ENCODE data around the gene RNF225. TPM values are rescaled to one million over a fixed set of nuclear protein-coding genes. Genes with fewer than 3 reads are reported as not detected.
A peak's percentile ranks its signal among the peaks of the same experiment; 100 is the strongest.

The RNF225 gene
- total RNA-seq, 1 donor from 2014 or later = 0.98 TPM

- intact Hi-C loops (cut with DNase I) = no loop called here
- Histone ChIP-seq H3K4me1 (peaks cover 35% of the 10 kb centered on the region), H3K4me3 (no peak overlapping the region), H3K9me3 (no peaks in the 10 kb centered on the region), H3K27ac (no peak overlapping the region), H3K27me3 (no peaks in the 10 kb centered on the region), H3K36me3 (peaks cover 3 to 26% of the 10 kb centered on the region in 2 donors)
- no peak for TF ChIP-seq POLR2AphosphoS5 (IDR thresholded peaks at IDR 0.05; ENCODE audit: insufficient read depth in 1 of 2, low read depth in 1 of 2)
- TF ChIP-seq, protein P1, sequence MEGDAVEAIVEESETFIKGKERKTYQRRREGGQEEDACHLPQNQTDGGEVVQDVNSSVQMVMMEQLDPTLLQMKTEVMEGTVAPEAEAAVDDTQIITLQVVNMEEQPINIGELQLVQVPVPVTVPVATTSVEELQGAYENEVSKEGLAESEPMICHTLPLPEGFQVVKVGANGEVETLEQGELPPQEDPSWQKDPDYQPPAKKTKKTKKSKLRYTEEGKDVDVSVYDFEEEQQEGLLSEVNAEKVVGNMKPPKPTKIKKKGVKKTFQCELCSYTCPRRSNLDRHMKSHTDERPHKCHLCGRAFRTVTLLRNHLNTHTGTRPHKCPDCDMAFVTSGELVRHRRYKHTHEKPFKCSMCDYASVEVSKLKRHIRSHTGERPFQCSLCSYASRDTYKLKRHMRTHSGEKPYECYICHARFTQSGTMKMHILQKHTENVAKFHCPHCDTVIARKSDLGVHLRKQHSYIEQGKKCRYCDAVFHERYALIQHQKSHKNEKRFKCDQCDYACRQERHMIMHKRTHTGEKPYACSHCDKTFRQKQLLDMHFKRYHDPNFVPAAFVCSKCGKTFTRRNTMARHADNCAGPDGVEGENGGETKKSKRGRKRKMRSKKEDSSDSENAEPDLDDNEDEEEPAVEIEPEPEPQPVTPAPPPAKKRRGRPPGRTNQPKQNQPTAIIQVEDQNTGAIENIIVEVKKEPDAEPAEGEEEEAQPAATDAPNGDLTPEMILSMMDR (IDR thresholded peaks at IDR 0.05) = no peak
- DNase-seq (ENCODE audit: extremely low spot score in 2 of 2) = no peak
These were observed 2.1 kb downstream of the RNF225 start for GRCh38 chr19:58397533-58398037.

DNA sequence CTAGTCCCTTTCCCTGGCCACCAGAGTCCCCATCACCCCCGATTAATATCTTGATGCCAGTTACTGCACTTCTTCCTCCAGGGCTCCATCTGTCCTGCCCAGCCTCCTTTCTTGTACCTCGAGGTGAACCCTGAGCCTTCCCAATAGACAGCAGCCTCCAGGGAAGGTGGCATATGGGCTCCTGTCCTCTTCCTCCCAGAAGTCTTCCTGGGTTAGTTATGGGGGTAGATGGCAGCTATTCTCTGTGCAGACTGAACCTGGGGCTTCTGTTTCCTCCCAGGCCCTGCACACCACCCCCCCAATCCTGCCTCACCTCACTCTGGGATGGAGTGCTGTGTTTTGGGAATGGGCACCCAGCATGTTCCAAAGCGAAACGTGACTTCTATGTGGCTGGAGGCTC lies 2.6 kb downstream of the RNF225 start:
- no peak overlapping the region for H3K27ac ChIP-seq
- intact Hi-C loops (cut with DNase I) = no loop called here
- H3K27me3 ChIP-seq = no peaks in the 10 kb centered on the region
- peaks cover 3 to 21% of the 10 kb centered on the region in 2 donors for H3K36me3 ChIP-seq
- H3K4me3 ChIP-seq = no peak overlapping the region
- TF ChIP-seq POLR2A (IDR thresholded peaks at IDR 0.05) (no peak), POLR2AphosphoS5 (IDR thresholded peaks at IDR 0.05; ENCODE audit: insufficient read depth in 1 of 2, low read depth in 1 of 2) (no peak)
- TF ChIP-seq, protein P1 (IDR thresholded peaks at IDR 0.05) = no peak
- H3K9me3 ChIP-seq = no peaks in the 10 kb centered on the region
- DNase-seq (ENCODE audit: extremely low spot score in 2 of 2) = no peak
- H3K4me1 ChIP-seq = peaks cover 35% of the 10 kb centered on the region

GRCh38 chr19:58398545-58398944 lies 3.1 kb downstream of the RNF225 start:
- no peak overlapping the region for H3K27ac ChIP-seq
- peaks cover 35% of the 10 kb centered on the region for H3K4me1 ChIP-seq
- no peak for DNase-seq (ENCODE audit: extremely low spot score in 2 of 2)
- TF ChIP-seq POLR2AphosphoS5 (IDR thresholded peaks at IDR 0.05; ENCODE audit: insufficient read depth in 1 of 2, low read depth in 1 of 2) = no peak
- TF ChIP-seq, protein P1 (IDR thresholded peaks at IDR 0.05) = no peak
- TF ChIP-seq POLR2A (IDR thresholded peaks at IDR 0.05) = no peak
- H3K27me3 ChIP-seq = no peaks in the 10 kb centered on the region
- H3K9me3 ChIP-seq = no peaks in the 10 kb centered on the region
- intact Hi-C loops (cut with DNase I) = no loop called here
- peaks cover 3 to 16% of the 10 kb centered on the region in 2 donors for H3K36me3 ChIP-seq
- no peak overlapping the region for H3K4me3 ChIP-seq

DNA sequence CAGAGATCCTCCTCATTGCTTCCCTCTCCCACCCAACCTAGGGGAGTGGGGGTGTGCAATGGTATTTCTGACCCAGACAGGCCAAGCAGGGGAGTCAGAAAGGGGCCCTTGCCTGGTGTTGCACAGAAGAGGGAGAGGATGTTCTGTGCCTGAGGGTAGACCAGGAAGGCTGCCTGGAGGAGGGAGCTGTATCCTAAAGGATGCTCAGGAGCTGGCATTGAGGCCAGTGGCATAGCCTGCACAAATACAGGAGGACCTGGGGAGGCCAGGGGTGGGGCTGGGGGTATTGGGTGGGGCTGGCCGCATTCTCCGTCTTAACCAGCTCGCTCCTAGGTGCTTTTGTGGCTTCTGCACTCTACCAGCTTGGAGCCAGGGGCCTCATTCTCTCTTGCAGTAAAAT lies 4.4 kb downstream of the RNF225 start:
- intact Hi-C loops (cut with DNase I) = no loop called here
- Histone ChIP-seq H3K4me3 (no peak overlapping the region), H3K27ac (no peak overlapping the region), H3K27me3 (no peaks in the 10 kb centered on the region), H3K9me3 (no peaks in the 10 kb centered on the region), H3K36me3 (peaks cover 0 to 2% of the 10 kb centered on the region in 2 donors), H3K4me1 (peaks cover 34% of the 10 kb centered on the region)
- TF ChIP-seq, protein P1 (IDR thresholded peaks at IDR 0.05) = no peak
- TF ChIP-seq POLR2AphosphoS5 (IDR thresholded peaks at IDR 0.05; ENCODE audit: insufficient read depth in 1 of 2, low read depth in 1 of 2) = no peak
- TF ChIP-seq POLR2A (IDR thresholded peaks at IDR 0.05) = no peak
- no peak for DNase-seq (ENCODE audit: extremely low spot score in 2 of 2)

- no peak overlapping the region for H3K27ac ChIP-seq
- intact Hi-C loops (cut with DNase I) = no loop called here
- H3K27me3 ChIP-seq = no peaks in the 10 kb centered on the region
- H3K9me3 ChIP-seq = no peaks in the 10 kb centered on the region
- peaks cover 29% of the 10 kb centered on the region for H3K4me1 ChIP-seq
- TF ChIP-seq, protein P1 (IDR thresholded peaks at IDR 0.05) = no peak
- TF ChIP-seq POLR2AphosphoS5 (IDR thresholded peaks at IDR 0.05; ENCODE audit: insufficient read depth in 1 of 2, low read depth in 1 of 2) (no peak), POLR2A (IDR thresholded peaks at IDR 0.05) (no peak)
- no peak for DNase-seq (ENCODE audit: extremely low spot score in 2 of 2)
- peak overlapping the region; percentile 56 to 57 for H3K4me3 ChIP-seq
- no peaks in the 10 kb centered on the region for H3K36me3 ChIP-seq
These were observed 5.0 kb downstream of the RNF225 start for GRCh38 chr19:58400316-58400915.
